ENCODE results near the gene GAB1. TPM values are rescaled to one million over a fixed set of nuclear protein-coding genes. Genes with fewer than 3 reads are reported as not detected.
A peak's percentile ranks its signal among the peaks of the same experiment; 100 is the strongest.

The GAB1 gene
- total RNA-seq, 2 donors from 2014 or later, result 48.3 to 77.3 TPM

GRCh38 chr4:143458966-143459365 lies 122.3 kb downstream of the GAB1 start:
- Histone ChIP-seq H3K27me3 (replicated peaks; ENCODE audit: insufficient read depth) (no peaks in the 10 kb centered on the region), H3K9me3 (no peaks in the 10 kb centered on the region), H3K4me3 (no peak overlapping the region), H3K27ac (no peak overlapping the region), H3K4me1 (ENCODE audit: control insufficient read depth in 1 of 2, low read depth in 2 of 2) (no peaks in the 10 kb centered on the region), H3K36me3 (peaks cover 18% of the 10 kb centered on the region)
- ATAC-seq (ENCODE audit: insufficient number of reproducible peaks, low FRiP score, low read depth) (no peak), DNase-seq (ENCODE audit: low spot score) (no peak)
- TF ChIP-seq CTCF (IDR thresholded peaks at IDR 0.05), result no peak

- ATAC-seq (ENCODE audit: insufficient number of reproducible peaks, low FRiP score, low read depth) (no peak), DNase-seq (ENCODE audit: low spot score) (no peak)
- H3K4me1 ChIP-seq (ENCODE audit: control insufficient read depth in 1 of 2, low read depth in 2 of 2), result no peaks in the 10 kb centered on the region
- H3K27ac ChIP-seq, result no peak overlapping the region
- TF ChIP-seq CTCF (IDR thresholded peaks at IDR 0.05), result no peak
- peaks cover 14% of the 10 kb centered on the region for H3K36me3 ChIP-seq
- no peak overlapping the region for H3K4me3 ChIP-seq
- H3K9me3 ChIP-seq, result no peaks in the 10 kb centered on the region
- H3K27me3 ChIP-seq (replicated peaks; ENCODE audit: insufficient read depth), result no peaks in the 10 kb centered on the region
Measured at GRCh38 chr4:143473334-143474126, 136.9 kb downstream of the GAB1 start.

DNA sequence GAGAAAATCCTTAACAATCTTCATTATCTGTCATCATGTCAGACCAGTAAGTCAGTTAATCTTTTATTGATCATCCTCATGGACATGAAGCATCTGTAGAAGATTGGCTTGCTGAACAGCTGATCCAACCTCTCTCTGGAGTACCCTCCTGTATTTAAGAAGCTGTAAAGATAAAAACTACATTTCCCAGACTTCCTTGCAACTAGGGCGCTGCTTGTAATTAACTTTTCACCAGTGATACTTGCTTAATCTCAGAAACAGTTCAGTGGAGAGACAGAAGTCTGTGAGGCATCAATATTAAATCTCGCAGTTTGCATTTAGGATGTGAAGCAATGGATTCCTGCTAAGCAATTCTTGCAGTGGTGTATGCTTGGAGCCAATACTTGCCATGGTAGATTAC lies 140.8 kb downstream of the GAB1 start:
- Histone ChIP-seq H3K36me3 (no peaks in the 10 kb centered on the region), H3K4me3 (no peak overlapping the region), H3K9me3 (no peaks in the 10 kb centered on the region), H3K27me3 (replicated peaks; ENCODE audit: insufficient read depth) (no peaks in the 10 kb centered on the region), H3K27ac (no peak overlapping the region), H3K4me1 (ENCODE audit: control insufficient read depth in 1 of 2, low read depth in 2 of 2) (no peaks in the 10 kb centered on the region)
- TF ChIP-seq CTCF (IDR thresholded peaks at IDR 0.05), result no peak
- no peak for DNase-seq (ENCODE audit: low spot score)
- no peak for ATAC-seq (ENCODE audit: insufficient number of reproducible peaks, low FRiP score, low read depth)

DNA sequence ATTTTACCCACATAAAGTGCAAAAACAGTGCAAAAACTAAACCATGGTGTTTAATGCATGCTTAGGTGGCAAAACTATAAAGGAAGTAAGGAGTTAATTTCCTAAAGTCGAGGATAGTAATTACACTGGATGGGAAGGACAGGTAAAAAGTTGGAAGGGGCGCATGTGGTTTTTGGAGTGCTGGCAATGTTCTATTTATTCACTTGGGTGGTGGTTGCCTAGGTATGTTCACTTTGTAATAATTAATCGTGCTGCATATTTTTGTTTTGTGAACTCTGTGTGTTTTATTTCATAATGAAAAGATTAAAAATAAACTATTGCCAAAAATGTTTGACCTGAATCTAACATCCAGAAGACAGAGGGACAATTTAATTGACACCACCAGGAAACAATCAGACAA lies 144.7 kb downstream of the GAB1 start:
- Histone ChIP-seq H3K36me3 (no peaks in the 10 kb centered on the region), H3K4me1 (ENCODE audit: control insufficient read depth in 1 of 2, low read depth in 2 of 2) (no peaks in the 10 kb centered on the region), H3K27ac (no peak overlapping the region), H3K4me3 (no peak overlapping the region), H3K27me3 (replicated peaks; ENCODE audit: insufficient read depth) (no peaks in the 10 kb centered on the region), H3K9me3 (no peaks in the 10 kb centered on the region)
- no peak for DNase-seq (ENCODE audit: low spot score)
- no peak for TF ChIP-seq CTCF (IDR thresholded peaks at IDR 0.05)
- ATAC-seq (ENCODE audit: insufficient number of reproducible peaks, low FRiP score, low read depth), result no peak

- H3K27ac ChIP-seq, result no peak overlapping the region
Measured at GRCh38 chr4:143482840-143483239, 146.2 kb downstream of the GAB1 start.

More at GRCh38 chr4:143482840-143483239, 146.2 kb downstream of the GAB1 start:
- Histone ChIP-seq H3K4me3 (no peak overlapping the region), H3K27me3 (replicated peaks; ENCODE audit: insufficient read depth) (no peaks in the 10 kb centered on the region), H3K4me1 (ENCODE audit: control insufficient read depth in 1 of 2, low read depth in 2 of 2) (no peaks in the 10 kb centered on the region), H3K36me3 (no peaks in the 10 kb centered on the region), H3K9me3 (no peaks in the 10 kb centered on the region)
- peak; percentile 62 for TF ChIP-seq CTCF (IDR thresholded peaks at IDR 0.05)
- DNase-seq (ENCODE audit: low spot score) (no peak), ATAC-seq (ENCODE audit: insufficient number of reproducible peaks, low FRiP score, low read depth) (no peak)
